Measurements from ENCODE around the gene CBL.
"Not testable (repeated sequence)": the region's sequence is repeated elsewhere in the genome, so short reads cannot be mapped to it uniquely, and the experiment has no call there.

Gene CBL

DNA sequence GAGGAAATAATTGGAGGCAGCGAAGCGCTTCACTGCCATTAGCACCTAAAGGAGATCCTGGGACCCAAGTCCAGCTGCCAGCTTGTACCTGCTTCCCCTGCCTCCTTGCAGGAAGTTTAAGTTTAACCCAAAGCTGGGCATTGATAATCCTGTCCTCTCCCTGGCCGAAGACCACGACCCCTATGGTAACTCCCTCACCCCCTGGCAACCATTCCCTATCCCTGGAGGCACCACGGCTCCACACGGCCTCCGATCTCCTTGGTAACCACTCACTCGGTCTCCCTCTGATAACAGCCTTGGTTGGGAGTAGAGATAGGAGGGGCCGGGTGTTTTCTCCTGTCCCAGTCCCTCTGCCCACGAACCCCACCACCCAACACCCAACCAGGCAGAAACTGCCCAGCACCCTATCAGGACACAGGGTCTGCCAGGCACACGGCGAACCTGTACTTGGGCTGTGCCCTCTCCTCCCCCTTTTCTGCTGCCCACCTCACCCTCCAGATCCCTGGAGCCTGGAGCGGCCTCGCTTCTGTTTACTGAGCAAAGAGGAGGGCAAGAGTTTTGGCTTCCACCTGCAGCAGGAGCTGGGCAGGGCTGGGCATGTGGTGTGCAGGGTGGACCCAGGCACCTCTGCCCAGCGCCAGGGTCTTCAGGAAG is 20.0 kb upstream of the CBL start:
- no peak for DNase-seq (ENCODE audit: low spot score)

GRCh38 chr11:119187123-119187892 is 18.8 kb upstream of the CBL start:
- no peak for DNase-seq (ENCODE audit: low spot score)

DNA sequence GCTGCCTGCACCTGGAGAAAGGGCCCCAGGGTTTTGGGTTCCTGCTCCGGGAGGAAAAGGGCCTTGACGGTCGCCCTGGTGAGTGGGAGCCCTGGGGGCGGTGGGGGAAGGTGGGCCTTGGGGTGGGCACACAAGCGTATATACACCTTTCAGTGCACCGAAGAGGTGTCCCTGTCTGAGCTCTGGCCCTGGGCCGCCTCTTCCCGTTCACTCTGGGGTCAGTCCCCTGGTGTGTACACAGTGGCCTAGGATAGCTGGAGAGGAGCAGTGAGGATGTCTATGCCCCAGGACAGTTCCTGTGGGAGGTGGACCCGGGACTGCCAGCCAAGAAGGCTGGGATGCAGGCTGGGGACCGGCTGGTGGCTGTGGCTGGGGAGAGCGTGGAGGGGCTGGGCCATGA is 18.1 kb upstream of the CBL start:
- no peak for DNase-seq (ENCODE audit: low spot score)

DNA sequence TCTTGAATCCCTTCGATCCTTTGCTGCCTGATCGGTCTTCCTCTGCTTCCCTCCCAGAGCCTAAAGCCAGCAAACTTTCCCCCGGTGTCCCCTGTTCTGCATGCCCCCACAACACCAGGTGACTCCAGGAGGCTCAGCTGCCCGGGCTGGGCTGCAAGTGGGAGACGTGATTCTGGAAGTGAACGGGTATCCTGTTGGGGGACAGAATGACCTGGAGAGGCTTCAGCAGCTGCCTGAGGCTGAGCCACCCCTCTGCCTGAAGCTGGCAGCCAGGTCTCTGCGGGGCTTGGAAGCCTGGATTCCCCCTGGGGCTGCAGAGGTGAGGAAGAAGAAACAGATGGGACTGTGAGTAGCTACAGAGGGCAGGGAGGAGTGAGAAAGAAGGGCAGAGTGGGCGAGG is 17.3 kb upstream of the CBL start:
- DNase-seq (ENCODE audit: low spot score): no peak

- no peak for DNase-seq (ENCODE audit: low spot score)
These were observed 16.7 kb upstream of the CBL start for GRCh38 chr11:119189393-119189792.

GRCh38 chr11:119190531-119190930 is 15.6 kb upstream of the CBL start:
- no peak for DNase-seq (ENCODE audit: low spot score)

GRCh38 chr11:119191265-119191664 is 14.9 kb upstream of the CBL start:
- DNase-seq (ENCODE audit: low spot score): not testable (repeated sequence)

DNA sequence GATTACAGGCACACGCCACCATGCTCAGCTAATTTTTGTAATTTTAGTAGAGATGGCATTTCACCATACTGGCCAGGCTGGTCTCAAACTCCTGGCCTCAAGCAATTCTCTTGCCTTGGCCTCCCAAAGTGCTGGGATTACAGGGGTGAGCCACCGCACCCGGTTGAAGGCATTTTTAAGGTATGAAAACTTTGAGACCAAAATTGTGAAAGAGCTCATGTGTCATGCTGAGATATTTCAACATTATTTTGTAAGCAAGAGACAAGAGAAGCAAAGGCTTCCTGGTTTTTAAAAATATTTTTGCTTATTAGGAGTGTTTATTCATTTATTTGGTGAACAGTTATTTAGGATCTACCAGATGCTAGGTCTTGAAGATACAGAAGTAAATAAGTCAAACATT is 14.0 kb upstream of the CBL start:
- no peak for DNase-seq (ENCODE audit: low spot score)

GRCh38 chr11:119193001-119193400 is 13.1 kb upstream of the CBL start:
- DNase-seq (ENCODE audit: low spot score): no peak

DNA sequence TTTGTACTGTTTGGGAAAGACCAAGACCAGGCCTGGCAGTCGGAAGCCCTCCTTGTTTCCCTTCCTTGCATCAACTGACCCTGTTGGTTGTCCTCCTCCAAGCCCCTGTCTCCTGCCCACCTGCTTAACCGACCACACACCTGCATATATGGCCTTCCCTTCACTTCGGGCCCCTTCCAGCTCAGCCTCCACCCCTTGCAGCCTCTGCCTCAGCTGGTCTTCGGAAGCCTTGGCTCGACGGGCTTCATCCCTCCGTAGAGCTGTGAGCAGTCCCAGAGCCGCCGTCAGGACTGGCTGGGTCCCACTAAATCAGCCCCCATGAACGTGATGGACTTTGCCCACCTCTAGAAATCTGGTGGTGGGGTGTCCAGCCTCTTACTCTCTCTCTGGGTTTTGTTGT is 12.5 kb upstream of the CBL start:
- no peak for DNase-seq (ENCODE audit: low spot score)

- no peak for DNase-seq (ENCODE audit: low spot score)
These were observed 11.2 kb upstream of the CBL start for GRCh38 chr11:119194811-119195440.

GRCh38 chr11:119195680-119196079 is 10.5 kb upstream of the CBL start:
- DNase-seq (ENCODE audit: low spot score): no peak

DNA sequence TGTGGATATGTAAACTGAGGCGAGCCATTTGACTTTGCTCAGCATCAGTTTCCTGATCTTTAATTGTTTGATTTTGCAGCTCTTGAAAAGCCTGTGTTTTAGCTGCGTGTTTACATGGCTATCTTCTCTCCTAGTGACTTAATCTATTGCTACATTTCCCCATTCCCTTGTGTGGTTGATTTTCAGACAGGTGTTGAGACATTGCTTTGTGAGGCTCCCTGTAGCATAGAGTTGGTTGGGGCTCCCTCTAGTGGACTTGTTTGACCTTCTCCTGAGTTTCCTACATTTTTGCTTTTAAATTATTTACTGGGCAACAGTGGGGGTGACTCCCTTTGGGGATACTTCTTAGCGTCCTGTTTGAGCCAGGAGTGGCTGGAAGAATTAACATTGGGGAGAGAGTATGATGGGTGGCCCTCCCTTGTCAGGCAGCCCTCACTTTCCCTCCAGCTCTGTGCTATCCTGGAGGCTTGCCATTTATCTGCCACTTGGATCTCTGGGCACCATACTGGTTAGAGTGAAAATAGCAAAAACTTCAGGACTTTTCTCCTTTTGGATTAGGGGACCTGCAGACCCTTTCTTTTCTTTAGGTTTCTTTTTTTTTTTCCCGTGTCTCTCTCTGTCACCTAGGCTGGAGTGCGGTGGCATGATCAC is 9.2 kb upstream of the CBL start:
- peak; percentile 81 for DNase-seq (ENCODE audit: low spot score)

- DNase-seq (ENCODE audit: low spot score): no peak
These were observed 7.2 kb upstream of the CBL start for GRCh38 chr11:119198925-119199324.

- DNase-seq (ENCODE audit: low spot score): not testable (repeated sequence)
These were observed 4.9 kb upstream of the CBL start for GRCh38 chr11:119201236-119201635.

- DNase-seq (ENCODE audit: low spot score): no peak
These were observed 3.6 kb upstream of the CBL start for GRCh38 chr11:119202554-119202953.

DNA sequence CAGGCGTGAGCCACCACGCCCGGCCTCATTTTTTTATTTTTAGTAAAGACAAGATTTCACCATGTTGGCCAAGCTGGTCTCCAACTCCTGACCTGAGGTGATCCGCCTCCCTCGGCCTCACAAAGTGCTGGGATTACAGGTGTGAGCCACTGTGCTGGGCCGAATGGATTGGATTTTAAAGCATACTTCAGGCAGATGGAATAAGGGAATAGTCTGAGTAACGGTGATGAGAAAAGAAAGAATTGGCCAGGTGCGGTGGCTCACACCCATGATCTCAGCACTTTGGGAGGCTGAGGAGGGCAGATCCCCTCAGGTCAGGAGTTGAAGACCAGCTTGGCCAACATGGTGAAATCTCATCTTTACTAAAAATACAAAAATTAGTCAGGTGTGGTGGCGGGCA is 2.1 kb upstream of the CBL start:
- no peak for DNase-seq (ENCODE audit: low spot score)

DNA sequence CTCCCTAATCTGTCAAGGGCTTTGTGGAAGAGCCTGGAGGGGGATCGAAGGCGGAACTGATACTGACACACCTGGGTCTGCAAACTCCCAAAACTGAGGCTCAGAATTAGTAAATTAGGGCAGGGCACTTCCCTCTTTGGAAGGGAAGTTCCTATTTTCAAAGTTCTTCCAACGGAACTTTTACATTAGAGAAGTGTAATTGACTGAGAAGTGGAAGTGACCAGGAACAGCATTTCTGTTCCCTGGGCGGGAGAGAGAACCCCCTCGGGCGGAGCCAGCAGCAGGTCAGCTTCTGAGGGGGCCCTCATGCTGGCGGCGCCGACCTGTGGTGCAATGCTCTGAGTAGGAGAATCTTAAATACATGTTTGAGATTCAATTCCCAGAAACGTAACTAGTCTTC is 1.1 kb upstream of the CBL start:
- DNase-seq (ENCODE audit: low spot score): no peak

DNA sequence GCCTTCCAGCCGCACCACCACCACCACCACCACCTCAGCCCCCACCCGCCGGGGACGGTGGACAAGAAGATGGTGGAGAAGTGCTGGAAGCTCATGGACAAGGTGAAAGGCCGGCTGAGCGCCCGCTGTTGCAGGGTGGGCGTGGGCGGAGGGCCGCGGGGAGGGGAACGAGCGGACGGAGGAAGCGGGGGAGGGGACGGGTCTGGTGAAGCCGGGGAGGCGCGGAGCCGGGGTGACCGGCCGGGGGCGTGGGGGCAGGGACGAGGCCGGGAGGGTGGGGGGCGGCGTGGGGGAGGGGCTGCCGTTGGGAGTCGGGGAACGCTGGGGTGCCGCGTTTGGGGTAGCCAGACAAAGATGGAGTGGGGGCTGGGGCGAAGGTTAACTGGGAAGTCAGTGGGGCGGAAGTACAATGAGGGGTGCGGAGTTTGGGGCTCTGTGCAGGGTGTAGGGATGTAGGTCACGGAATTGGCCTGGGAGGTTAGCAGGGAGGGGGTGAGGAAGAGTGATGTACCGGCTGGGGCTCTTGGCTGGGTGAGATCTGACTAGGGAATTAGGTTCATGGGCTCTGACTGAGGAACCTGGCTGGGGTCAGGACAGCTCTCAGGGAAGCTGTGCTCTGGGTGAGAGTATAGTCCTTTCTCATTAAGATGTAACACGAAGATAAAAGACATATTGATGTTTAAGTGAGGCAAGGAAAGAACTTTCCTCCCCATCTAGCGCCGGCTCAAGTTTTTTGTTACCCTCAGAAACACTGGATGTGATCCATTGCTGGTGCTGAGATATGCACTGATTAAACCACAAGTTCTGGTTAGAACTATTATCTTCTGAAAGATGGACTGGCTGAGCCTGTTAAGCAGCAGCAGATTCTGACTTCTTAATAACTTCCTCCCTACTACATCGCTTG is 624 bp downstream of the CBL start:
- DNase-seq (ENCODE audit: low spot score): no peak

DNA sequence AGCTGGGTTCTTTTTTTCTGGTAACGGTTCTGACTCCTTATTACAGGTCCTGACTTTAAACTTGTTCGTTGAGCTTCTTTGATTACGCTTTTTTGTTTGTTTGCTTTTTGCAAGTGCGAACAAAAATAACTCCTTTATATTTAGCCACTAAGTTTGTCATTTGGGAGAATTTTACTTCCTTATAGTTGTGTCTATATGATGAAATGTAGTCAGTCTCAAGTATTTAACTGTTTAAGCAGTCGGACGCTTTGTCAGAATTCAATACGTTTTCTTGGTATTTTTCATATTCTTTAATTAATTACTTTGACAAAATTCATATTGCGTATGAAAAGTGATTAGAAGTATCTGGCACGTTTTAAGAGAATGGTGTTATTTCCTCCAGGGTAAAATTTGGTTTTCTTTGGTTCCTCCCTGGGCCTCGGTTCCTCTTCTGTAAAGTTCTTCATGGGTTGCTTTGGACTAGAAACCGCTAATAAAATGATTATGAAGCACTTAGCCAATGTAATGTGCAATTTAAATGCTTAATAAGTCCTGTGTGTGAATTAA is 1.3 kb downstream of the CBL start:
- no peak for DNase-seq (ENCODE audit: low spot score)

- DNase-seq (ENCODE audit: low spot score): no peak
These were observed 3.0 kb downstream of the CBL start for GRCh38 chr11:119209186-119209585.

DNA sequence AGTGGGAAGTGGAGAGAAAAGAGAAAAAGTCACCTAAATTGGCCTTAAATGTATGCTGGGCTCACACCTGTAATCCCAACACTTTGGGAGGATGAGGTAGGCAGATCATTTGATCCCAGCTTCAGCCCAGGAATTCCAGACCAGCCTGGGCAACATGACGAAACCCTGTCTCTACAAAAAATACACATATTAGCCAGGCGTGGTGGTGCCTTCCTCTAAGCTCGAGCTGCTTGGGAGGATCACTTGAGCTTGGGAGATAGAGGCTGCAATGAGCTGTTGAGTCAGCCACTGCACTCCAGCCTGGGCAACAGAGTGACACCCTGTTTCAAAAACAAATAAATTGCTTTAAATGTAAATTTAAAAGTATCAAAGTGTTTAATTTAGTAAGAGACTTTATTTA is 3.9 kb downstream of the CBL start:
- DNase-seq (ENCODE audit: low spot score): no peak

Measured in hematopoietic multipotent progenitor cell treated with erythropoietin and hydrocortisone succinate and interleukin-3 and kit ligand, for 15 days (in vitro differentiated cells).